Osteoblast (primary cell): ENCODE data around the gene TNFRSF14. TPM values are rescaled to one million over a fixed set of nuclear protein-coding genes. Genes with fewer than 3 reads are reported as not detected.

ENCODE experiments used
- DNase-seq: peaks from one replicate; pipeline ENCODE4 v3.0.0; 2011; ENCODE audit warnings: low spot score, mixed read lengths; ENCODE audit not compliant: insufficient read length; ENCODE audit errors: missing footprints
- H2AFZ ChIP-seq: 2 replicates; pipeline ENCODE4 v1.6.0; 2011; ENCODE audit warnings: mild to moderate bottlenecking, low read length
- H3K27ac ChIP-seq: 2 replicates; pipeline ENCODE4 v1.5.1; 2011; ENCODE audit warnings: mild to moderate bottlenecking, low read depth, low read length, moderate library complexity
- H3K27me3 ChIP-seq: 2 replicates; pipeline ENCODE4 v1.6.0; 2012; ENCODE audit warnings: mild to moderate bottlenecking, control low read depth, inconsistent platforms, low read length, moderate library complexity; ENCODE audit not compliant: insufficient read depth
- H3K36me3 ChIP-seq: 2 replicates; pipeline ENCODE4 v1.5.1; 2011; ENCODE audit warnings: mild to moderate bottlenecking, low read length, control low read depth, moderate library complexity; ENCODE audit not compliant: insufficient read depth
- H3K4me1 ChIP-seq: 2 replicates; pipeline ENCODE4 v1.5.1; 2011; ENCODE audit warnings: mild to moderate bottlenecking, low read length, control low read depth, moderate library complexity; ENCODE audit not compliant: insufficient read depth
- H3K4me2 ChIP-seq: 2 replicates; pipeline ENCODE4 v1.6.0; 2011; ENCODE audit warnings: mild to moderate bottlenecking, low read length; ENCODE audit not compliant: insufficient read depth
- H3K4me3 ChIP-seq: fragments of 200-600 bp; sonication (generic); 3 replicates; pipeline ENCODE4 v1.5.1; 2012; ENCODE audit warnings: mild to moderate bottlenecking, low read length, inconsistent platforms; ENCODE audit not compliant: insufficient read depth
- H3K79me2 ChIP-seq: 2 replicates; pipeline ENCODE4 v1.6.0; 2012; ENCODE audit warnings: mild to moderate bottlenecking, low read length, control low read depth, inconsistent platforms; ENCODE audit not compliant: insufficient read depth
- H3K9me3 ChIP-seq: 2 replicates; pipeline ENCODE4 v1.5.1; 2011; ENCODE audit warnings: low read depth, low read length, control low read depth
- H4K20me1 ChIP-seq: 2 replicates; pipeline ENCODE4 v1.6.0; 2012; ENCODE audit warnings: mild to moderate bottlenecking, low read length, control low read depth; ENCODE audit not compliant: insufficient read depth
- total RNA-seq: library from RNA; depleted of rRNA; stranded (reverse); fragments of >200 nt; gene quantifications from 2 replicates; pipeline ENCODE4 v1.2.3, GENCODE V29; 2012
- TF ChIP-seq, protein P1 (sequence below): IDR thresholded peaks from 2 replicates; pipeline ENCODE4 v1.5.1; 2011; ENCODE audit warnings: mild to moderate bottlenecking, low read depth, low read length, moderate library complexity; ENCODE audit errors: extremely low read depth

TNFRSF14 gene
- total RNA-seq, 1 donor: 36.6 TPM

- peaks cover 5% of the 10 kb centered on the region for H4K20me1 ChIP-seq
- no peak for DNase-seq
- TF ChIP-seq, protein P1, sequence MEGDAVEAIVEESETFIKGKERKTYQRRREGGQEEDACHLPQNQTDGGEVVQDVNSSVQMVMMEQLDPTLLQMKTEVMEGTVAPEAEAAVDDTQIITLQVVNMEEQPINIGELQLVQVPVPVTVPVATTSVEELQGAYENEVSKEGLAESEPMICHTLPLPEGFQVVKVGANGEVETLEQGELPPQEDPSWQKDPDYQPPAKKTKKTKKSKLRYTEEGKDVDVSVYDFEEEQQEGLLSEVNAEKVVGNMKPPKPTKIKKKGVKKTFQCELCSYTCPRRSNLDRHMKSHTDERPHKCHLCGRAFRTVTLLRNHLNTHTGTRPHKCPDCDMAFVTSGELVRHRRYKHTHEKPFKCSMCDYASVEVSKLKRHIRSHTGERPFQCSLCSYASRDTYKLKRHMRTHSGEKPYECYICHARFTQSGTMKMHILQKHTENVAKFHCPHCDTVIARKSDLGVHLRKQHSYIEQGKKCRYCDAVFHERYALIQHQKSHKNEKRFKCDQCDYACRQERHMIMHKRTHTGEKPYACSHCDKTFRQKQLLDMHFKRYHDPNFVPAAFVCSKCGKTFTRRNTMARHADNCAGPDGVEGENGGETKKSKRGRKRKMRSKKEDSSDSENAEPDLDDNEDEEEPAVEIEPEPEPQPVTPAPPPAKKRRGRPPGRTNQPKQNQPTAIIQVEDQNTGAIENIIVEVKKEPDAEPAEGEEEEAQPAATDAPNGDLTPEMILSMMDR: no peak
Measured at GRCh38 chr1:2508751-2509150, 47.4 kb upstream of the TNFRSF14 start.

DNA sequence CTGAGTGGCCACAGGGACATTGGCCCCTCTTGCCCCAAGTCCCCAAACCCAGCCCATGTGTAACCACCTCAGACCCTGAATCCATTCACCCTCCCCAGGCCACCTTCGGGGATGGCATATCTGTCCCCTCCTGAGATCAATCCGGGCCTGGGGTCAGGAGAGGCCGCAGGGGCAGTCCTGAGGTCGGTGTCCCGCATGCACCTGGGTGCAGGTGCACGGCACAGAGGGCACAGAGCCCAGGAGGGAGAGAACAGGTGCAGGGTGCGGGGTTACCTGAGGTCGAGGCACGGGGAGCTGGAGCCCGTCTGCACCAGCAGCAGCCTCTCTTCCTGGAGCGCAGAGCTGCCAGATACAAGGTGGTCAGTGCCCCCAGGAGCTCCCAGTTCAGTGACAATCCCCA, 46.6 kb upstream of the TNFRSF14 start:
- Histone ChIP-seq H3K4me1 (no peaks in the 10 kb centered on the region), H3K27ac (no peak overlapping the region), H3K9me3 (no peaks in the 10 kb centered on the region), H3K79me2 (no peaks in the 10 kb centered on the region), H3K4me2 (no peak overlapping the region), H2AFZ (no peak overlapping the region), H4K20me1 (peaks cover 5% of the 10 kb centered on the region), H3K27me3 (peaks cover 14% of the 10 kb centered on the region), H3K4me3 (no peak overlapping the region), H3K36me3 (peaks cover 28% of the 10 kb centered on the region)
- no peak for DNase-seq
- TF ChIP-seq, protein P1: no peak

More at GRCh38 chr1:2508751-2509150, 47.4 kb upstream of the TNFRSF14 start:
- H3K79me2 ChIP-seq: no peaks in the 10 kb centered on the region
- peaks cover 21% of the 10 kb centered on the region for H3K27me3 ChIP-seq
- H2AFZ ChIP-seq: no peak overlapping the region
- no peak overlapping the region for H3K4me2 ChIP-seq
- H3K36me3 ChIP-seq: peaks cover 28% of the 10 kb centered on the region
- no peaks in the 10 kb centered on the region for H3K9me3 ChIP-seq
- H3K4me1 ChIP-seq: no peaks in the 10 kb centered on the region
- no peak overlapping the region for H3K27ac ChIP-seq
- H3K4me3 ChIP-seq: no peak overlapping the region

GRCh38 chr1:2510366-2511155, 45.6 kb upstream of the TNFRSF14 start:
- Histone ChIP-seq H2AFZ (no peak overlapping the region), H3K79me2 (no peaks in the 10 kb centered on the region), H3K27ac (no peak overlapping the region), H3K4me2 (no peak overlapping the region), H3K36me3 (peaks cover 31% of the 10 kb centered on the region), H4K20me1 (peaks cover 8% of the 10 kb centered on the region), H3K4me3 (no peak overlapping the region), H3K27me3 (peaks cover 4% of the 10 kb centered on the region), H3K9me3 (no peaks in the 10 kb centered on the region), H3K4me1 (no peaks in the 10 kb centered on the region)
- DNase-seq: no peak
- TF ChIP-seq, protein P1: no peak

- no peak for DNase-seq
- no peak overlapping the region for H2AFZ ChIP-seq
- H3K27me3 ChIP-seq: no peaks in the 10 kb centered on the region
- H4K20me1 ChIP-seq: peaks cover 3% of the 10 kb centered on the region
- H3K36me3 ChIP-seq: peaks cover 39% of the 10 kb centered on the region
- no peaks in the 10 kb centered on the region for H3K79me2 ChIP-seq
- H3K4me2 ChIP-seq: no peak overlapping the region
- H3K4me3 ChIP-seq: no peak overlapping the region
- H3K4me1 ChIP-seq: no peaks in the 10 kb centered on the region
- H3K9me3 ChIP-seq: no peaks in the 10 kb centered on the region
- no peak overlapping the region for H3K27ac ChIP-seq
- TF ChIP-seq, protein P1: no peak
Measured at GRCh38 chr1:2512862-2513421, 43.2 kb upstream of the TNFRSF14 start.
